ENCODE results near the gene DNAJB8.

DNAJB8 gene

GRCh38 chr3:128482666-128483656, 16.3 kb upstream of the DNAJB8 start:
- no peak for DNase-seq (ENCODE audit: low read depth)

- no peak for DNase-seq (ENCODE audit: low read depth)
Measured at GRCh38 chr3:128482175-128482574, 15.5 kb upstream of the DNAJB8 start.

- no peak for DNase-seq (ENCODE audit: low read depth)
Measured at GRCh38 chr3:128481438-128481942, 14.8 kb upstream of the DNAJB8 start.

GRCh38 chr3:128480717-128481437, 14.2 kb upstream of the DNAJB8 start:
- no peak for DNase-seq (ENCODE audit: low read depth)

- DNase-seq (ENCODE audit: low read depth) = no peak
Measured at GRCh38 chr3:128480278-128480677, 13.6 kb upstream of the DNAJB8 start.

- no peak for DNase-seq (ENCODE audit: low read depth)
Measured at GRCh38 chr3:128479558-128480086, 12.9 kb upstream of the DNAJB8 start.

GRCh38 chr3:128478576-128479506, 12.2 kb upstream of the DNAJB8 start:
- DNase-seq (ENCODE audit: low read depth) = no peak

- no peak for DNase-seq (ENCODE audit: low read depth)
Measured at GRCh38 chr3:128476659-128477058, 10.0 kb upstream of the DNAJB8 start.

GRCh38 chr3:128475355-128475754, 8.7 kb upstream of the DNAJB8 start:
- DNase-seq (ENCODE audit: low read depth) = no peak

GRCh38 chr3:128473737-128474136, 7.0 kb upstream of the DNAJB8 start:
- DNase-seq (ENCODE audit: low read depth) = no peak

GRCh38 chr3:128473180-128473519, 6.5 kb upstream of the DNAJB8 start:
- no peak for DNase-seq (ENCODE audit: low read depth)

GRCh38 chr3:128472449-128473179, 5.9 kb upstream of the DNAJB8 start:
- DNase-seq (ENCODE audit: low read depth) = no peak

GRCh38 chr3:128471720-128472119, 5.0 kb upstream of the DNAJB8 start:
- no peak for DNase-seq (ENCODE audit: low read depth)

GRCh38 chr3:128471110-128471509, 4.4 kb upstream of the DNAJB8 start:
- DNase-seq (ENCODE audit: low read depth) = no peak

GRCh38 chr3:128470134-128470899, 3.6 kb upstream of the DNAJB8 start:
- no peak for DNase-seq (ENCODE audit: low read depth)

GRCh38 chr3:128469556-128469955, 2.9 kb upstream of the DNAJB8 start:
- no peak for DNase-seq (ENCODE audit: low read depth)

- DNase-seq (ENCODE audit: low read depth) = no peak
Measured at GRCh38 chr3:128468791-128469527, 2.3 kb upstream of the DNAJB8 start.

GRCh38 chr3:128468285-128468790, 1.6 kb upstream of the DNAJB8 start:
- DNase-seq (ENCODE audit: low read depth) = no peak

GRCh38 chr3:128464702-128465101, 2.0 kb downstream of the DNAJB8 start:
- DNase-seq (ENCODE audit: low read depth) = no peak
